H9 (cell line): ENCODE data around the gene ARHGAP10. TPM values are rescaled to one million over a fixed set of nuclear protein-coding genes. Genes with fewer than 3 reads are reported as not detected.

Experiments
- DNase-seq: peaks from one replicate; pipeline ENCODE4 v3.0.0-alpha.2; 2017
- H2AFZ ChIP-seq: one replicate; pipeline ENCODE4 v1.6.1; 2013; ENCODE audit warnings: mild to moderate bottlenecking, low read length, control low read depth, moderate library complexity
- H2AK5ac ChIP-seq: 2 replicates; pipeline ENCODE4 v1.6.1; 2013; ENCODE audit warnings: low read length, control low read depth, mixed read lengths; ENCODE audit not compliant: insufficient read length
- H2BK120ac ChIP-seq: one replicate; pipeline ENCODE4 v1.6.1; 2013; ENCODE audit warnings: low read depth, mild to moderate bottlenecking, low read length, control low read depth, inconsistent platforms; ENCODE audit not compliant: poor library complexity, severe bottlenecking
- H2BK12ac ChIP-seq: 2 replicates; pipeline ENCODE4 v1.6.1; 2013; ENCODE audit warnings: low read length, control low read depth, mixed read lengths, low read depth; ENCODE audit not compliant: insufficient read length
- H2BK15ac ChIP-seq: 2 replicates; pipeline ENCODE4 v1.6.1; 2013; ENCODE audit warnings: low read depth, low read length, control low read depth
- H2BK20ac ChIP-seq: one replicate; pipeline ENCODE4 v1.6.1; 2013; ENCODE audit warnings: low read depth, mild to moderate bottlenecking, low read length, control low read depth, inconsistent platforms; ENCODE audit not compliant: poor library complexity, severe bottlenecking
- H2BK5ac ChIP-seq: 2 replicates; pipeline ENCODE4 v1.6.1; 2013; ENCODE audit warnings: low read length, control low read depth, mixed read lengths; ENCODE audit not compliant: insufficient read length
- H3K14ac ChIP-seq: 2 replicates; pipeline ENCODE4 v1.6.1; 2013; ENCODE audit warnings: low read length, control low read depth; ENCODE audit not compliant: insufficient read depth
- H3K18ac ChIP-seq: 2 replicates; pipeline ENCODE4 v1.6.1; 2013; ENCODE audit warnings: low read depth, mild to moderate bottlenecking, mixed read lengths, low read length, control low read depth; ENCODE audit not compliant: insufficient read length
- H3K23ac ChIP-seq: 2 replicates; pipeline ENCODE4 v1.6.1; 2013; ENCODE audit warnings: low read length, control low read depth, mixed read lengths, low read depth; ENCODE audit not compliant: insufficient read length
- H3K23me2 ChIP-seq: 2 replicates; pipeline ENCODE4 v1.6.1; 2013; ENCODE audit warnings: low read depth, mild to moderate bottlenecking, mixed read lengths, low read length, control low read depth; ENCODE audit not compliant: insufficient read length, poor library complexity, severe bottlenecking
- H3K27ac ChIP-seq: 2 replicates; pipeline ENCODE4 v1.5.1; 2013; ENCODE audit warnings: low read length, control low read depth, mixed read lengths, low read depth; ENCODE audit not compliant: insufficient read length
- H3K27me3 ChIP-seq: 2 replicates; pipeline ENCODE4 v1.6.1; 2013; ENCODE audit warnings: low read length, control low read depth, inconsistent platforms; ENCODE audit not compliant: insufficient read depth
- H3K4ac ChIP-seq: 2 replicates; pipeline ENCODE4 v1.6.1; 2013; ENCODE audit warnings: low read depth, mild to moderate bottlenecking, control low read depth, inconsistent platforms, low read length, moderate library complexity
- H3K4me1 ChIP-seq: 2 replicates; pipeline ENCODE4 v1.6.1; 2013; ENCODE audit warnings: low read length, control low read depth, inconsistent platforms; ENCODE audit not compliant: insufficient read depth
- H3K4me2 ChIP-seq: 2 replicates; pipeline ENCODE4 v1.6.1; 2013; ENCODE audit warnings: low read length, control low read depth, mixed read lengths; ENCODE audit not compliant: insufficient read length, insufficient read depth
- H3K56ac ChIP-seq: 2 replicates; pipeline ENCODE4 v1.6.1; 2013; ENCODE audit warnings: low read depth, mild to moderate bottlenecking, mixed read lengths, low read length, control low read depth; ENCODE audit not compliant: insufficient read length
- H3K79me1 ChIP-seq: 2 replicates; pipeline ENCODE4 v1.6.1; 2013; ENCODE audit warnings: low read depth, mild to moderate bottlenecking, moderate library complexity, low read length, control low read depth, inconsistent platforms; ENCODE audit not compliant: insufficient read depth, poor library complexity, severe bottlenecking
- H3K79me2 ChIP-seq: 2 replicates; pipeline ENCODE4 v1.6.1; 2013; ENCODE audit warnings: low read length, control low read depth, inconsistent platforms; ENCODE audit not compliant: insufficient read depth
- H3K9ac ChIP-seq: 2 replicates; pipeline ENCODE4 v1.6.1; 2013; ENCODE audit warnings: low read length, control low read depth, mixed read lengths; ENCODE audit not compliant: insufficient read length; ENCODE audit errors: extremely low read depth
- H3K9me3 ChIP-seq: one replicate; pipeline ENCODE4 v1.6.1; 2013; ENCODE audit warnings: low read depth, low read length, inconsistent platforms; ENCODE audit not compliant: control insufficient read depth
- H3T11ph ChIP-seq: one replicate; pipeline ENCODE4 v1.6.1; 2013; ENCODE audit warnings: mild to moderate bottlenecking, low read length, control low read depth, inconsistent platforms
- H4K20me1 ChIP-seq: one replicate; pipeline ENCODE4 v1.6.1; 2013; ENCODE audit not compliant: control insufficient read depth, insufficient read length, insufficient read depth
- H4K5ac ChIP-seq: 2 replicates; pipeline ENCODE4 v1.6.1; 2013; ENCODE audit warnings: low read depth, mild to moderate bottlenecking, mixed read lengths, low read length, control low read depth; ENCODE audit not compliant: insufficient read length
- H4K8ac ChIP-seq: replicated peaks from 2 replicates; pipeline ENCODE4 v1.6.1; 2013; ENCODE audit warnings: low read length, control low read depth, mixed read lengths, low read depth; ENCODE audit not compliant: insufficient read length
- H4K91ac ChIP-seq: 2 replicates; pipeline ENCODE4 v1.6.1; 2013; ENCODE audit warnings: low read depth, mild to moderate bottlenecking, moderate library complexity, mixed read lengths, low read length, control low read depth; ENCODE audit not compliant: insufficient read length
- H3K27ac Mint-ChIP-seq, 3 experiments: 2 replicates in 2 of 3; 3 replicates in 1 of 3; pipeline ENCODE4 v1.8.0; 2020 to 2021; ENCODE audit warnings: mixed read lengths in 3 of 3, mild to moderate bottlenecking in 1 of 3, moderate library complexity in 1 of 3
- H3K27me3 Mint-ChIP-seq: 2 replicates; pipeline ENCODE4 v1.8.0; 2021; ENCODE audit warnings: low read depth, mild to moderate bottlenecking, moderate library complexity, mixed read lengths
- H3K36me3 Mint-ChIP-seq, 3 experiments: 2 replicates in 2 of 3; 3 replicates in 1 of 3; pipeline ENCODE4 v1.8.0; 2020 to 2021; ENCODE audit warnings: low read depth in 3 of 3, mixed read lengths in 3 of 3; ENCODE audit not compliant: insufficient read depth in 1 of 3
- H3K4me1 Mint-ChIP-seq, 2 experiments: 2 replicates each; pipeline ENCODE4 v1.8.0; 2020; ENCODE audit warnings: mixed read lengths in 2 of 2
- H3K4me3 Mint-ChIP-seq, 2 experiments: 2 replicates in 1 of 2; 3 replicates in 1 of 2; pipeline ENCODE4 v1.8.0; 2020 to 2021; ENCODE audit warnings: mild to moderate bottlenecking in 2 of 2, mixed read lengths in 2 of 2, moderate library complexity in 1 of 2
- H3K9me3 Mint-ChIP-seq, 2 experiments: 2 replicates in 1 of 2; 3 replicates in 1 of 2; pipeline ENCODE4 v1.8.0; 2020; ENCODE audit warnings: mild to moderate bottlenecking in 2 of 2, mixed read lengths in 2 of 2, moderate library complexity in 1 of 2
- CTCF ChIP-seq: fragments of 200-600 bp; sonication (generic); conservative IDR thresholded peaks from 3 replicates; pipeline ENCODE4 v1.8.0; 2021; ENCODE audit warnings: antibody characterized with exemption, mild to moderate bottlenecking
- WGBS: extraction: QIAGEN DNeasy Blood & Tissue Kit; methylation state at CpG from one replicate; pipeline ENCODE4 v1.1.7; 2013; ENCODE audit warnings: missing lambda C conversion rate, low lambda C conversion rate, mixed read lengths; ENCODE audit not compliant: insufficient read length; ENCODE audit errors: extremely low coverage; 5-methylcytosine and 5-hydroxymethylcytosine counted together
- total RNA-seq: library from RNA; stranded (reverse); gene quantifications from 2 replicates; pipeline ENCODE4 v1.2.1, GENCODE V29; 2021

ARHGAP10 gene
- total RNA-seq, 1 experiment from 2014 or later, result 7.8 TPM

GRCh38 chr4:148116264-148116663 is 384.4 kb downstream of the ARHGAP10 start:
- Histone ChIP-seq H3K56ac (no peak overlapping the region), H3K4me2 (no peak overlapping the region), H4K20me1 (no peaks in the 10 kb centered on the region), H3K4ac (no peak overlapping the region), H4K8ac (no peak overlapping the region), H2BK20ac (no peak overlapping the region), H3K27me3 (no peaks in the 10 kb centered on the region), H3K4me1 (no peaks in the 10 kb centered on the region), H3K9me3 (no peaks in the 10 kb centered on the region), H3K79me1 (no peaks in the 10 kb centered on the region), H2AK5ac (no peak overlapping the region), H2AFZ (no peak overlapping the region), H3T11ph (no peak overlapping the region), H3K27ac (no peak overlapping the region), H3K23ac (no peak overlapping the region), H4K5ac (no peak overlapping the region), H3K23me2 (no peaks in the 10 kb centered on the region), H2BK120ac (no peak overlapping the region), H3K9ac (no peak overlapping the region), H2BK5ac (no peak overlapping the region), H2BK12ac (no peak overlapping the region), H4K91ac (no peak overlapping the region), H2BK15ac (no peak overlapping the region), H3K79me2 (no peaks in the 10 kb centered on the region), H3K14ac (no peak overlapping the region), H3K18ac (no peak overlapping the region)
- no peak for TF ChIP-seq CTCF
- H3K4me1 Mint-ChIP-seq, result peaks cover 47 to 53% of the 10 kb centered on the region in 2 experiments
- no peak for DNase-seq
- H3K4me3 Mint-ChIP-seq, result no peak overlapping the region
- H3K9me3 Mint-ChIP-seq, result peaks cover 0 to 3% of the 10 kb centered on the region in 2 experiments; a peak in 2 of 5 replicates
- WGBS, result no CpG with 5 or more reads among the region's 2 CpGs
- H3K27ac Mint-ChIP-seq, result no peak overlapping the region
- H3K36me3 Mint-ChIP-seq, result peaks cover 0 to 8% (median 1%) of the 10 kb centered on the region in 3 experiments; a peak in 2 of 7 replicates
- no peaks in the 10 kb centered on the region for H3K27me3 Mint-ChIP-seq
